C1 segment of cervical spinal cord (tissue), 14 donors: ENCODE measurements around the gene PDE11A.

Experiments used
- DNase-seq, 14 donors: peaks; one replicate each; lab custom pipeline; 2025; lab: John Stamatoyannopoulos, UW

Gene PDE11A

DNA sequence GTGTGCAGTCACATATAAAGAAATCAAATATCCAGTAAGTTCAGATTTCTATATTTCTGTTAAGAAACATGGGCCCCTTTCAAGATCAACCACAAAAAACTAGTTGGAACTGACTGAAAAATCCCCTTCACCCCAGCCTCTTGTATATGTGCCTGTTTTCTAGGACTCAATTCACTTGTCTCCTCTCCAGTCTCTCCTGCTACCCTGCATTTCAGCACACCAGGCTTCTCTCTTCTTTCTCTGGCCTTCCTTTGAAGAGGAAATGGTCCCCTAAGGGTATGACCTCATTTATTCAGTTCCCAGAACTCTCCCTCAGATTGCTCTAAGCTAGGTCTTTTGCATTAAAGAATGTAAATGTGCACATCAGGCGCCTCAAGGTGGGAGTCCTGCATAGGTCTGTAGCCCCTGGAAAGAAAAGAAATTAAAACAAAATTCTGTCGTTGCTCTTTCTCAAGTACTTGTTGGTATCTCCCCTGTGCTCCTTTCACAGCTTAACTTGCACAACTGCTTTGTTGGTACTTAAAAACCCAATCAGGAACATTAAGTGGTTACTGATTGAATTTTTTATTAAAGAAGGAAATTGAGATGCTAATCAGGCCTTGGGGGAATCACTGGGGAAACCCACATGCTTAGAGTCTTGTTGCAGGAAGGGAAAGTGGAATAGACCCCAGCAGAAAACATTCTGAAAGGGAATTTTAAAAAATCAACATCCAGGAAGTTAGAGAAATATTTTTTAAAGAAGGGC, 401.6 kb downstream of the PDE11A start:
- DNase-seq: no peak

- DNase-seq: no peak
These were observed 402.8 kb downstream of the PDE11A start for GRCh38 chr2:177669625-177670330.

DNA sequence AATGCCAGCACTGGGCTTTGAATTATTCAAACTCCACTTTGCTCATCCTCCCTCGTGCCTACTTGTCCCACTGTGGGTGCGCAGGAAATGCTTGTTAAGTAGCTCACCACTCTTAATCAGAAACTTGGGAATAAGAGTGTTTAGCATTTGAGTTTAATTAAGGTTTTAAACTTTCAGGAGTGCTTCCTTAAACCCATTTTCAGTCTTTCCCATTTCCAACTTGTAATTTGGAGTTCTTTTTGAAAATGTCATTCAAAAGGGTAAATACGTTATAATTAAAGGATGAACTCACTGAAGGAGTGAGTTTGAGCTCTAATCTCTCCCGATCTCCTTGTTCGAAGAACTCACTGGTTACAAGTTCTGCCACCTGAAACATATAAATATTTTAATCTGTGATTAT, 403.4 kb downstream of the PDE11A start:
- DNase-seq: no peak

- DNase-seq: no peak
These were observed 404.0 kb downstream of the PDE11A start for GRCh38 chr2:177668617-177669016.

GRCh38 chr2:177667626-177668025, 405.0 kb downstream of the PDE11A start:
- DNase-seq: no peak

- DNase-seq: no peak
These were observed 406.2 kb downstream of the PDE11A start for GRCh38 chr2:177666408-177666807.

DNA sequence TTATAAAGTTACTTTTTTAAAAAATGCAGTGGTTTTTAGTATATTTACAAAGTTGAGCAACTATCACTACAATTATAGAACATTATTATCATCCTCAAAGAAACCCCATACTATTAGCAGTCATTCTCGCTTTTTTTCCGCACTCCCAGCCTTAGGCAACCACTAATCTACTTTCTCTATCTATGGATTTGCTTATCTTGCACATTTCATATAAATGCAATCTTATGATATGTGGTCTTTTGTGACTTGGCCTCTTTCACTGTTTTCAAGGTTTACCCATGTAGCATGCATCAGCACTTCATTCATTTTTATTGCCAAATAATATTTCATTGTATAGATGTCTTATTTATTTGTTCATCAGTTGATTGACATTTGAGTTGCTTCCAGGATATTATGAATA, 406.6 kb downstream of the PDE11A start:
- DNase-seq: no peak

GRCh38 chr2:177665328-177665727, 407.2 kb downstream of the PDE11A start:
- DNase-seq: no peak

DNA sequence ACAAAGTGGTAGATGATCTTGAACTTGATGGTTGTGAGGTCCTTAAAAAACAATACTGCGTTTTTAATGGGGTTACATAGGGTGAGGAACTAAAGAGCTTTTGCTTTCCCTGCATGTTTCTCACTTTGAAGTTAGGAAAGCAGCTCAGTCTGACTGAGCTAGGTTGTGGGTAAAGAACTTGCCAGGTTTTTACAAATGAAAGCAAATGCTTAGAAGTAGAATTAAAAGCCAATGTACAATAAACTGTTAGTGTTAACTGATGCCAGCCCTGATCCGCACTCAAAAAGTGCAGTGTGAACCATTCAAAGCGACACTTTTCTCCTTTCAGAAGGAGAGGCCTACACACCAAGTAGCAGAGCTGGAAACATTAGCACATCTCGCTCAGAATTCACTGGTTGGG, 409.7 kb downstream of the PDE11A start:
- DNase-seq: no peak

DNA sequence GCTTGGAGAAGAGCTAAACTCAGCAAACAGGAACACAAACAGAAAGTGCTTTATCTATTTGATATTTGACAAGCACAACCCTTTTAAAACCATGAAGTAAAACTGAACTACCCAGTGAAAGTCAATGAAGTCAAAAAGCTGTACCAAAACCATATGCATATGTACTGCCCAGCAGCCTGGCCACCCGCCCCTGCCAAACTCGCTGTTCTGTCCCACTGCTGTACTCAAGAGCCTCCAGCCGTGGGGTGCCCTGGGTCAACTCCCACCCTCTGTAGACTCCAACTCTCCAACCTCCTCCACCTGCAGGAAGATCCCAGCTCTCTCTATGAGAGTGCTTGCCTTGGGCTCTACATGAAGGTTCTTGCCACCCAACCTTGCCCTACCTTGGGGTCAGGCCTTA, 411.8 kb downstream of the PDE11A start:
- DNase-seq: no peak

- DNase-seq: no peak
These were observed 414.3 kb downstream of the PDE11A start for GRCh38 chr2:177658309-177658708.

- DNase-seq: no peak
These were observed 420.7 kb downstream of the PDE11A start for GRCh38 chr2:177651833-177652232.

DNA sequence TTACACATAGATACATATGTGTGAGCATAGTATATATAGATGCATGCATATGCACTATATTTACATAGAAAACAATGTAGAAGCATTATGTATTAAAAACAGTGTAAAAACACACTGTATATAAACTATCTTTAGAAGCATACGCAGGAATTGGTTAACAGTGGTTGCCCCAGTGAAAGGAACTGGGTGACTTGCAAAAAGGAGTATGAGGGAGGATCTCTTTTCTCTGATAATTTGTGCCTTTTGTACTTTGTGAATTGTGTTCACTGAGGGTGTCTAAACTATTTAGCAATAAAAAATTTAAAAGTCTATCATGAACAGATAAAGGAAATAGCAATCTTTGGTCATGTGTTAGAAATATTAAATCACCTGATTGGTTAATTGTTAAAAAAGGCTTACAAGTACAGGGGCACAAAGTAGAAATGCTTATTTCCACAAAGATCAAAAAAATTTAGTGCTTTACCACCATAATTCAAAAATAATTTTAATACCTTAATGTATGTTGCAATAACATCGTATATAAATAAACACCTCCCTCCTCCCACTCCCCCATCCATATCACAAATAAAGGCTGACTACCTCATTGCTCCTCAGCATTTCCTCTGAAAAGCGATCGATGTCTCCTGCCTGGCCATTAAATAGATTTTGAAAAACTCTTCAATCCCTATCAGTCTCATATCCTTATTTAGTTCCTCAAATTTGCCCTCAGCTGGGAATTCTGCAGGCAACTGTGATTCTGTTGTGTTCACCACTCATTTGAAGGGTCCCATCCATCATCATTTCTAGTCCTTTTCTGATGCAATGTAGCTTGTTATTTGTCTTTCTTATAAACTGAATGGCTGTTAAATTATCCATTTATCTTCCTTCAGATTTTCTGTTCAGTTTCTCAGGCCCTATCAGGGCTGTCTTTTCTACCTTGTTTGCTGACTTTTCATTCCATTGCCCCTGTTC, 422.7 kb downstream of the PDE11A start:
- DNase-seq: no peak

- no peak for DNase-seq
These were observed 425.8 kb downstream of the PDE11A start for GRCh38 chr2:177646791-177647190.

DNA sequence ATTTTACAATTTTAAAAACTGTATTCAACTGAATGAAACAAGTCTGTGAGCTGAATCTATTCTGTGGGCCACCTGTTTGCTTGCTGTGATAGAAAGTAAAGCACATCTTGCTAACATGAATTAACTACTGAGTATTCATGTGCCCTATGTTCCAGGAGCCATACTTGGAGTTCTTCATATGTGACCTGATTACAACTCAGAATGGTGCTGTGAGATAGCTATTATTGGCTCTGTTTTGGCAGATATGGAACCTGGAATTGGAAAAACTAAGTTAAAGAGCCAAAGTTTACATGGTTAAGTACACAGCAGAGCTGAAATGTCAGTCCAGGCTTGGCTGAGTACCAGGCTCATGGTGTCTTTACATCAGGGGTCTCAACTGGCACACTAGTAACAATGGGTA, 426.3 kb downstream of the PDE11A start:
- DNase-seq: no peak

GRCh38 chr2:177641331-177641730, 431.2 kb downstream of the PDE11A start:
- peak in 1 of 14 donors; percentile 23 for DNase-seq

DNA sequence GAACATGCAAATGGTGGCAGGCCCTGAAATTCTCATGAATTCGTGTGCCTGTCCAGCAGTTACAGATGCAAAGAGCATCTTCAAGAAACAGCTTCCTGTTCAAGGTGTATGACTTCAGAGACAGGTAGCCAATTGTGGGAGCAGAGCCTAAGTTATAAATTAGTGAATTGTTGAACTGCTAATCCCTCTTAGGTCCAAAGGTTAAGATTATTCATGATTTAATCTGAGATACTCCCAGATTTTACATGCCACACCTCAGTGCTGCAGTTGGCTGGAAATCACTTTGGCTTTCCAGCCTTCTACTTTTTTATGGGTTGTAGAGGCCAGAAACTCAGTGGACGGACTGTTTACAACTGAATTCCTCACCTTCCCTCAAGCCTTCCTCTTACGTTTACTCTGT, 432.2 kb downstream of the PDE11A start:
- no peak for DNase-seq

GRCh38 chr2:177639262-177639914, 433.2 kb downstream of the PDE11A start:
- DNase-seq: no peak

GRCh38 chr2:177638507-177638906, 434.1 kb downstream of the PDE11A start:
- DNase-seq: no peak

DNA sequence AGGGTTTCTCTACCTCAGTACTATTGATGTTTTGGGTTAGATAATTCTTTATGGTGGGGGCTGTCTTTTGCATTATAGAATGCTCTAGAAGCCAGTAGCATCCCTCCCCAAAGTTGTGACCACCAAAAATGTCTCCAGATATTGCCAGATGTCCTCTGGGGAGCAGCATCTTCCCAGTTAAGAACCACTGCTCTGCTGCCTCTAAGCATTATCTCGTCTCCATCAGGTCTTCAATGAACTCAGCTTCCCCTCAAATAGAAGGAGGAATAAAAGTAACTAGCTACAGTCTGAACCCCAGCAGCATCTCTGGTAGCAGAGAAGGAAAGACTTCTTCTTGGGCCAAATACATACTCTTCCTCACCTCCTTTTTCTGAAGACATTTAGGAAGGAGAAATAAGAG, 435.9 kb downstream of the PDE11A start:
- no peak for DNase-seq

GRCh38 chr2:177635696-177636095, 436.9 kb downstream of the PDE11A start:
- no peak for DNase-seq

DNA sequence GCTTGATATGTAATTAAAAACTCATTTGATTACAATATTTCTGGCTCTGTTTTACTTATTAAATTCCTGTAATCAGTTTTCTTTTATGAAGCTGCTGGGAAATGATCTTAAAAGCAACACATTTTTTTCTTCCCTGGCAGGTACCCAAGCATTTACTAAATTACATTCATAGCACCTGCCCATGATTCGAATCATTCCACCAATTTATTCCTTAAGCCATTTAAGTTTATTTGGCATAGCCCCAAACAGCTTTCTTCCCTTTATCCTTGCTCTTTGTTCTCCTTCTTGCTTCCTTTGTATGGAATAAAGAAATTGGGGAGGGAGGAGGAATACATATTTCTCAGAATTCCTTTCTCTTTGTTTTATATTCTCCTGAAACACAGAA, 438.7 kb downstream of the PDE11A start:
- no peak for DNase-seq
